GM19455 (cell line): Measurements from ENCODE around the gene GCN1.

ENCODE experiments used
- ATAC-seq: cut with Tn5 transposase; IDR thresholded peaks from one replicate; pipeline ENCODE4 v1.9.1; 2021; ENCODE audit not compliant: unreplicated experiment

Gene GCN1

DNA sequence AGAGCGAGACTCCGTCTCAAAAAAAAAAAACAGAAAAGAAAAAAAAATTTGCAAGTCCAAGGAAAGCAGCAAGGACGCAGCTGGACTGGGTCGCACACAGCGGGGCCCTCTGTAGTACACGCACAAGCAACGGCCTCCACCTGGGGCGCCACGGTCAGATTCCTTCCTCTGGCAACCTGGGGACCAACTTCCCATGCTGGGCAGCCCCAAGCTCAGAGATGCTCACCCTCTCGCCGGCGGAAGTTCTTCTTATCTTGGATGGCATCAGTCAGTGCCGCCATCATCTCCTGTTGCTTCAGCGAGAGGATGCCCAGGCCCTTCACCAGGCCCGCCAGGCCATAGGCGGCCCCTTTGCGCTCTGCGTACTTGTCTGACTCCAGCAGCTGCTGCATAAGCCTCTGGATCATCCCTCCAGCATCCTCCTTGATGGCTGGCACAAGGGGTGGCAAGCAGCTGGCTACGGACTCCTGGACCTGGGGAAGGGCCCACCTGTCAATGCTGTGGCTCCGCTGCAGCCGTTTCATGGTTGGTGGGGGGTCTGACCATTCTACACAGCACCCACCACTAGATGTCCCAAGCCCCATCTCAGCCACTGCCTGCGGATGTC is 43.5 kb downstream of the GCN1 start:
- ATAC-seq = no peak

- ATAC-seq = no peak
These were observed 46.5 kb downstream of the GCN1 start for GRCh38 chr12:120148011-120148410.

- no peak for ATAC-seq
These were observed 49.4 kb downstream of the GCN1 start for GRCh38 chr12:120145164-120145563.

DNA sequence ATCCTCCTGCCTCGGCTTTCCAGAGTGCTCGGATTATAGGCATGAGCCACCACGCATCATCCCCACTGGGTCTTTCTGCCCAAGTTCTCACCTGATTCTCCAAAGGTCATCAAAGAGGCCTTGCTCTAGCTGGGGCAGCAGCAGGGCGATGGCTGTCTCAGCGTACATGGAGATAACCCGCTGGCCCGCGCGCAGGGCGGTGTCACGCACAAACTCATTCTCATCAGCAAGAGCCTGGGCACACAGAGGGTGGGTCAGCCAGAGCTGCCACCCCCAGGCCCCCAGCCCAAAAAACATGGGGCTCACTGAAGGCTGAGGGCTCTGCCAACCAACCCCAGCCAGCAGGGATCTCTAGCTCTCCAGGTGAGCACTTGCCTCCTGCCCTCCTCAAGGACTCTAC is 50.3 kb downstream of the GCN1 start:
- no peak for ATAC-seq

- no peak for ATAC-seq
These were observed 52.2 kb downstream of the GCN1 start for GRCh38 chr12:120142231-120142877.

- ATAC-seq = no peak
These were observed 53.2 kb downstream of the GCN1 start for GRCh38 chr12:120141336-120141735.

GRCh38 chr12:120140603-120141002 is 53.9 kb downstream of the GCN1 start:
- no peak for ATAC-seq

DNA sequence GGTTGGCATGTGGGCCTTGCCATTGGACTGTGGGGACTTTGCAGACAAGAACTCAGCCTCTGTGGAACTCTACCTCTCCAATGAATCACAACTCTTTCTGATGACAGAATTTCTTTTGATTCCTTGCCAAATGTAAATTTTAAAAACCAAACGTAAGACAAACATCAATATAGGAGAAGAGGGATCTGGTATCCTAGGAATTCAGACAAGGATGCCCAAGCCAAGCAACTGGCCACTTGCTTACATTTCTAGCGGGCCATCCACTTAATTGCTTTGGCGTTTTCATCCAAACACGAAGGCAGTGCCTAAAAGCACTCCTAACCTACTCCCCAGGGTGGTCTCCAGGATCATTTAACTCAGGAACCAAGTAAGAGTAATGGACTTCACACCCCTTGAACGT is 54.6 kb downstream of the GCN1 start:
- ATAC-seq = no peak

DNA sequence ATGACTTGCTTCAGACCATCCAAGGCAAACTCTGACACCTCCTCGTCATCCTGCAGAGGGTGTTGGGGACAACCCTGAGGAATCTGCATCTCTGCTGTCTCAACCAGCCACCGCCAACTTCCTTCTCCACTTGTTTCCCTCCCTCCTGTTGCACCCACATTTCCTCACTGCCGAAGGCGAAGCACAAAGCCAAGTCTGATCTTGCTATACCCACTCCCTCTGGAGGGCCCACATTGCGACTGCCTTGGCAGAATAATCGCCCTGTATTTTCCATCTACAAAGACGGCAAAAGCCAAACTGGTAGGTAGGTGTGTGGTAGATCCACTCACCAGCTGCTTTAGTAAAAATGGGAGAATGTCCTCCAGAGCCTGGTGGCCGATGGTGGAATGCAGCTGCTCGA is 56.1 kb downstream of the GCN1 start:
- no peak for ATAC-seq

DNA sequence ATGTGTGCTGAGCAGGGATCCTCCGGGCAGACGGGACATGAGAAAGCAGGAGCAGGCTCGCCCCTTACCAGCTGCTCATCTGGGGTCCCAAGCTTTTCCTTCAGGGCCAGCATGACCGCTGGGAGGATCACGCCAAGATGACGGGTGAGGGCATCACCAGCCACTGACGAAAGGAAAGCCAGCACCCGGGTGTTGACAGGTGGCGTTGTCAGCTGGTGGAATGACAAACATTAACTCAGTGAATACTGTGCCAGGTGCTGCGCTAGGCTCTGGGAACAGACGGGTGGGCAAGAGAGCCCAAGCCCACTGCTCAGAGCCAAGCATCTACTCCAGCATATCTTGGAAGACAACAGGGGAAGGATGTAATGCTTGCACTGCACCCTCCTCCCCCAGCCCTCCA is 56.7 kb downstream of the GCN1 start:
- ATAC-seq = no peak

DNA sequence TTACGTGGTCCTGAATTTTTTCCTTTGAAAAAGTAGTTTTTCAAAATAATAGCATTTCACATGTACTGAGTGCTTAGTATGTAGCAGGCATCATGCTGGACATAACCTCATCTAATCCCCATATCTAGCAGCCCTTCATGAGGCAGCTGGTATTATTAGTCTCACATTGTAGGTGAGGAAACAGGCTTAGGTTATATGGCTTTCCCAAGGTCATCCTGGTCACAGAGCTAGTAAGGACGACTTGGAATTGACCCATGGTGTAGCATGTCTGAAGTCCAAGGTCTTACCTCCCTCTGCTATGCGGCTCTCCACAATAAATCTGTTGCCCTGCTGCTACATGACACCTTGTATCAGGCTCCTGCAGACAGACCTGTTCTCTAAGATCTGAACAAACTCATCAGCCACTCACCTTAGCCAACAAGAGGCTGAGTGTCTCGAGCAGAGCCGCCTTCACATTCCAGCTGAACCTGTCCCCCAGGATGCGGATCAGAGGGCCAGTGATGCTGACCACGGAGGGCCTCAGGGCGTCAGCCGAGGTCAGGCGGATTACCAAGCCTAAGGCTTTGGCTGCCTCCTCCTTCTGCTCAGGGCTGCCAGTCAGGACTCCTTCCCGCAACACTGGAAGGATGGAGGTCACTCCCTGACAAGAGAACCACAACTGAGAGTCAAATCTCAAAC is 58.3 kb downstream of the GCN1 start:
- ATAC-seq = no peak

- no peak for ATAC-seq
These were observed 60.1 kb downstream of the GCN1 start for GRCh38 chr12:120134307-120134980.

- peak; percentile 90 for ATAC-seq
These were observed 61.6 kb downstream of the GCN1 start for GRCh38 chr12:120132863-120133385.

DNA sequence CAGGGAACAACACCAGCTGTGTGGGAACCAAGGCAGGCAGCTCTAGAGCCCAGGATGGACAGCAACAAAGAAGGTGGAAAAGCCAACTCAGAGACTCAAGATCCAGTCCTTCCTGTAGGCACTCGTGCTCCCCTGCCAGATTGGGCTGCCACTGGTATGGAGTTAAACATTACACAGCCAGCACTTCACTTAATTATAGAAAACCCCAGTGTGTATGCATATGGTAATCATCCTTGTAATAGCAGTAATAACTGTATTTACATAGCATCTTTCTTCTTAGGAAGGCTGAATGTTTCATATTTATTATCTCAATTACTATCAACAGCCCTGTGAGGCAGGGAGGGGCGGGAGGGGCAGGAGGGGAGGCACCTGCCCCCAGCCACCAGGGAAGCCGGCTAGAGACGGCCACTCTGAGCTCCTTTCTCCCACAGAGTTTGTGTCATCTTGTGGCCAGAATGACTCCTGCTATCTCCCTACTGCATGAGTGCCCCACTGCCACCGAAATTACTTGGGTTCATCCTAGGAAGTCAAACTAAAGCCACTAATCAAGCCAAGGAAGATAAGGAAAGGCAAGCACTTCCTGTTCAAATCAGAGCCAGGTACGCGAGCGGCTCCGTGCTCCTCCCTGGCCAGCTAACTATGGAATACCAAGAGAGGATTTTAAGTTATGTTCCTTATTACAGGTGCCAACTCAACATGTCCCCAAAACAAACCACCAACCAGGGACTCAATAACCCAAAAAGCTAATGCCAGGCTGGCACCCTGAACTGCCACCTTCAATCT is 62.3 kb downstream of the GCN1 start:
- no peak for ATAC-seq

DNA sequence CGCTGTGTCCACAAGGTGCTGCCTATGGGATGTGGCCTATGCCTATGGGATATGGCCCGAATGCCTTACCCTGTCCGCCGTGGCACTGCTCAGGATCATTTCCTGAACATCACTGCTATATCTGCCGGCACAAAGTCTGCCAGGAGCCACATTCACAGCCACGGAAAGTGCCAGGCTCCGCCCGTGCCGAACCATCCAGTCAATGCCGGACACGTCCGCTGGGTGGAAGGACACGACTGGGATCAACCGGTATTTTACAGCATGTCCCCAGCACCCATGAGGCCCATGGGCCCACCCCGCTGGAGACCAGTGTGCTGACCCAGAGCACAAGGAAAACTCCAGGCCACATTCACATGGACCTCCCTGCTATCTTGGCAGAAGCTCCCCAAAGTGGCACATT is 63.4 kb downstream of the GCN1 start:
- ATAC-seq = no peak

- no peak for ATAC-seq
These were observed 64.5 kb downstream of the GCN1 start for GRCh38 chr12:120130011-120130410.

GRCh38 chr12:120126635-120127005 is 67.9 kb downstream of the GCN1 start:
- no peak for ATAC-seq

GRCh38 chr12:120125792-120126634 is 68.5 kb downstream of the GCN1 start:
- no peak for ATAC-seq

DNA sequence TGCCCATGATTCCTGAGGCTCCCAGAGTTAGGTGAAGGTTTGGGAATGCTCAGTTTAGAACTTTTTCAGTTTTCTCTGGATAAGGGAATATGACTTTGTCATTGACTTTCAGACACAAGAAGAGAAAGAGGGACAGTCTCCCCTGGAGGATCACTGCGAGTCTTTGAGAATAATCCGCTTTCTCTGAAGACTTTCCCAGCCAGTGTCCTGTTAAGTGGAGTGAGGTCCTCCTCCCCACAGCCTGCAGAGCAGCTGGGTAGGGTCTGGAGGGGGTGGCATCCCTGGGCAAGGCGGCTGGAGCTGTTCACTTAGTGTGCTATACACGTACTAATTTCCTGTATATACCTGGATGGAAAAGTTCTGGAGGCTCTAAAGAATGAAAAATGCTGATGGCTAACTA is 69.5 kb downstream of the GCN1 start:
- no peak for ATAC-seq

- ATAC-seq = peak; percentile 40
These were observed 72.7 kb downstream of the GCN1 start for GRCh38 chr12:120121766-120122293.
